IMR-90 (cell line): ENCODE results near the gene LAG3. TPM values are rescaled to one million over a fixed set of nuclear protein-coding genes. Genes with fewer than 3 reads are reported as not detected.
"Not testable (repeated sequence)": the region's sequence is repeated elsewhere in the genome, so short reads cannot be mapped to it uniquely, and the experiment has no call there.

Experiments
- ATAC-seq: fragments of 200-7000 bp; cut with Tn5 transposase; 2 replicates; pipeline ENCODE4 v1.9.1; 2020; ENCODE audit warnings: low read depth, mild to moderate bottlenecking, moderate library complexity
- BruUV-seq: library from RNA; stranded (reverse); fragments of 400-500 nt; replicated peaks from 2 replicates; lab custom pipeline; 2021; lab: Mats Ljungman, UMichigan
- CTCF ChIA-PET: fragments of 300-600 bp; formaldehyde crosslinking; extraction: SDS; loops from one replicate; lab custom pipeline; 2021; ENCODE audit warnings: antibody characterized with exemption; lab: Yijun Ruan, JAX
- POLR2A ChIA-PET: fragments of 300-600 bp; sonication (Branson Sonifier 250); formaldehyde crosslinking; loops from one replicate; lab custom pipeline; 2022; ENCODE audit warnings: antibody characterized with exemption; ENCODE audit not compliant: unreplicated experiment; lab: Charles Lee
- DNase-seq: peaks from one replicate; pipeline ENCODE4 v3.0.0; 2013
- H2AFZ ChIP-seq: replicated peaks from 2 replicates; pipeline ENCODE3; 2013; ENCODE audit warnings: low read length, mild to moderate bottlenecking; ENCODE audit not compliant: poor library complexity
- H2AK5ac ChIP-seq: 2 replicates; pipeline ENCODE4 v1.6.1; 2013; ENCODE audit warnings: low read depth, low read length, inconsistent platforms
- H2AK9ac ChIP-seq: replicated peaks from 2 replicates; pipeline ENCODE3; 2013; ENCODE audit warnings: mild to moderate bottlenecking, low read depth, low read length, moderate library complexity; ENCODE audit not compliant: poor library complexity
- H2BK120ac ChIP-seq: 2 replicates; pipeline ENCODE4 v1.6.1; 2013; ENCODE audit warnings: low read depth, low read length, inconsistent platforms
- H2BK15ac ChIP-seq: 3 replicates; pipeline ENCODE4 v1.6.1; 2013; ENCODE audit warnings: low read depth, low read length, inconsistent platforms
- H2BK20ac ChIP-seq: 2 replicates; pipeline ENCODE4 v1.6.1; 2013; ENCODE audit warnings: low read depth, mild to moderate bottlenecking, inconsistent platforms, low read length, moderate library complexity
- H2BK5ac ChIP-seq: 2 replicates; pipeline ENCODE4 v1.6.1; 2013; ENCODE audit warnings: mild to moderate bottlenecking, low read depth, low read length, inconsistent platforms; ENCODE audit not compliant: poor library complexity, severe bottlenecking
- H3K14ac ChIP-seq: replicated peaks from 2 replicates; pipeline ENCODE4 v1.6.1; 2013; ENCODE audit warnings: low read depth, low read length, inconsistent platforms
- H3K18ac ChIP-seq: 2 replicates; pipeline ENCODE4 v1.6.1; 2013; ENCODE audit warnings: low read depth, low read length, control low read depth
- H3K23ac ChIP-seq: 2 replicates; pipeline ENCODE4 v1.6.1; 2013; ENCODE audit warnings: low read depth, low read length, inconsistent platforms
- H3K27ac ChIP-seq: 2 replicates; pipeline ENCODE4 v1.5.1; 2013; ENCODE audit warnings: mild to moderate bottlenecking, control low read depth, low read length; ENCODE audit not compliant: insufficient read depth
- H3K27me3 ChIP-seq: 2 replicates; pipeline ENCODE4 v1.6.1; 2013; ENCODE audit warnings: low read length; ENCODE audit not compliant: control insufficient read depth, insufficient read depth
- H3K36me3 ChIP-seq: 2 replicates; pipeline ENCODE4 v1.6.1; 2013; ENCODE audit warnings: low read length, mixed read lengths; ENCODE audit not compliant: control insufficient read depth, insufficient read depth
- H3K4ac ChIP-seq: 2 replicates; pipeline ENCODE4 v1.6.1; 2013; ENCODE audit warnings: low read depth, low read length, inconsistent platforms
- H3K4me1 ChIP-seq: 2 replicates; pipeline ENCODE4 v1.6.1; 2013; ENCODE audit warnings: low read length, mixed read lengths; ENCODE audit not compliant: control insufficient read depth, insufficient read depth
- H3K4me2 ChIP-seq: 2 replicates; pipeline ENCODE4 v1.6.1; 2013; ENCODE audit warnings: low read depth, mild to moderate bottlenecking, control low read depth, low read length, moderate library complexity
- H3K4me3 ChIP-seq: 2 replicates; pipeline ENCODE4 v1.5.1; 2013; ENCODE audit warnings: low read depth, mild to moderate bottlenecking, control low read depth, low read length, moderate library complexity; ENCODE audit not compliant: insufficient read depth
- H3K56ac ChIP-seq: 2 replicates; pipeline ENCODE4 v1.6.1; 2013; ENCODE audit warnings: low read length, inconsistent platforms; ENCODE audit not compliant: insufficient read depth; ENCODE audit errors: extremely low read depth
- H3K79me1 ChIP-seq, 2 experiments: 2 replicates each; pipeline ENCODE4 v1.6.1; 2013; ENCODE audit warnings: low read length in 2 of 2, inconsistent platforms in 1 of 2, low read depth in 1 of 2
- H3K9ac ChIP-seq: 2 replicates; pipeline ENCODE4 v1.6.1; 2013; ENCODE audit warnings: low read depth, low read length, control low read depth
- H3K9me1 ChIP-seq: 2 replicates; pipeline ENCODE4 v1.6.1; 2013; ENCODE audit warnings: low read length, inconsistent platforms; ENCODE audit not compliant: insufficient read depth
- H3K9me3 ChIP-seq: 2 replicates; pipeline ENCODE4 v1.6.1; 2013; ENCODE audit warnings: low read length; ENCODE audit not compliant: control insufficient read depth, insufficient read depth
- H4K20me1 ChIP-seq: 2 replicates; pipeline ENCODE4 v1.6.1; 2013; ENCODE audit warnings: low read length, inconsistent platforms; ENCODE audit not compliant: insufficient read depth
- H4K5ac ChIP-seq: 2 replicates; pipeline ENCODE4 v1.6.1; 2013; ENCODE audit warnings: mild to moderate bottlenecking, low read depth, low read length, control low read depth
- H4K8ac ChIP-seq, 2 experiments: 2 replicates each; pipeline ENCODE4 v1.6.1; 2013; ENCODE audit warnings: low read depth in 2 of 2, low read length in 2 of 2, control low read depth in 1 of 2, inconsistent platforms in 1 of 2
- H4K91ac ChIP-seq: 2 replicates; pipeline ENCODE4 v1.6.1; 2013; ENCODE audit warnings: low read depth, low read length, inconsistent platforms; ENCODE audit not compliant: insufficient read depth
- CHD1 ChIP-seq: IDR thresholded peaks from 2 replicates; pipeline ENCODE4 v1.6.1; 2012; ENCODE audit warnings: low read depth, low read length, improper control_type of control experiment
- ELK1 ChIP-seq: fragments of 150-350 bp; IDR thresholded peaks from 2 replicates; pipeline ENCODE4 v1.6.1; 2016; ENCODE audit warnings: low read depth, mild to moderate bottlenecking, low read length, moderate library complexity, borderline replicate concordance
- FOS ChIP-seq: fragments of 150-350 bp; IDR thresholded peaks from 2 replicates; pipeline ENCODE4 v1.6.1; 2016; ENCODE audit warnings: low read depth, low read length
- MAZ ChIP-seq: IDR thresholded peaks from 2 replicates; pipeline ENCODE4 v1.6.1; 2012; ENCODE audit warnings: low read depth, mild to moderate bottlenecking, low read length, improper control_type of control experiment, moderate library complexity, borderline replicate concordance
- POLR2A ChIP-seq: IDR thresholded peaks from 2 replicates; pipeline ENCODE4 v1.6.1; 2012; ENCODE audit warnings: mild to moderate bottlenecking, low read depth, low read length
- RAD21 ChIP-seq: IDR thresholded peaks from 2 replicates; pipeline ENCODE4 v1.6.1; 2012; ENCODE audit warnings: low read length, improper control_type of control experiment
- WGBS, 2 experiments: methylation state at CpG; one replicate each; pipeline versions ENCODE4 v1.1.5 to v1.1.7; 2013; ENCODE audit warnings: missing lambda C conversion rate in 2 of 2; ENCODE audit not compliant: insufficient read length in 1 of 2; ENCODE audit errors: extremely low coverage in 2 of 2; 5-methylcytosine and 5-hydroxymethylcytosine counted together
- dilution Hi-C: fragments of 300-500 bp; cut with HindIII; formaldehyde crosslinking; loops from one replicate; pipeline ENCODE4 v1.14.3; 2018; ENCODE audit warnings: low sequenced_read_pairs; ENCODE audit not compliant: unreplicated experiment
- in situ Hi-C: fragments of 300-500 bp; cut with MboI; formaldehyde crosslinking; loops from 3 replicates; pipeline ENCODE4 v1.14.3; 2019; ENCODE audit warnings: low sequenced_read_pairs, inconsistent platforms, mixed read lengths
- intact Hi-C: fragments of 100-400 bp; cut with micrococcal nuclease; formaldehyde crosslinking; loops from 2 replicates; pipeline ENCODE4 v1.10.0; 2022
- polyA plus RNA-seq, 3 experiments: library from polyadenylated mRNA; depleted of rRNA; stranded (reverse); fragments of >200 nt; gene quantifications; 2 replicates each; pipeline ENCODE4 v1.2.3, GENCODE V29; 2012; ENCODE audit warnings: low replicate concordance in 1 of 3
- total RNA-seq: library from RNA; depleted of rRNA; stranded (reverse); fragments of >200 nt; gene quantifications from 2 replicates; pipeline ENCODE4 v1.2.3, GENCODE V29; 2012

The LAG3 gene
- total and polyA plus RNA-seq, 2 of the 4 experiments (the other 2 are of a cell fraction) = 0.41 TPM; not detected in 1

GRCh38 chr12:6736754-6737153 lies 35.6 kb upstream of the LAG3 start:
- Histone ChIP-seq H3K23ac (no peak overlapping the region), H2BK5ac (no peak overlapping the region), H3K9me3 (no peaks in the 10 kb centered on the region), H3K36me3 (peaks cover 6% of the 10 kb centered on the region; the same call in 1 of the 2 replicates), H2BK15ac (no peak overlapping the region), H2BK120ac (no peak overlapping the region), H2AK9ac (no peak overlapping the region), H2AFZ (no peak overlapping the region), H4K5ac (no peak overlapping the region), H3K56ac (no peak overlapping the region), H4K20me1 (no peaks in the 10 kb centered on the region), H3K9me1 (no peaks in the 10 kb centered on the region), H3K79me1 (no peaks in the 10 kb centered on the region), H3K27me3 (no peaks in the 10 kb centered on the region), H3K9ac (no peak overlapping the region), H3K4ac (no peak overlapping the region), H3K14ac (no peak overlapping the region), H2AK5ac (no peak overlapping the region), H3K4me2 (no peak overlapping the region), H3K18ac (no peak overlapping the region), H3K4me1 (no peaks in the 10 kb centered on the region), H4K91ac (no peak overlapping the region), H3K4me3 (no peak overlapping the region), H2BK20ac (no peak overlapping the region), H4K8ac (0 out of 4 replicates have a peak overlapping the region, but pooled peaks of 1 of the 2 experiments have one; percentile 10), H3K27ac (no peak overlapping the region)
- POLR2A ChIA-PET = interaction anchor here (0.6 kb wide), 1 partner anchor 16 kb away, joined by 4 read pairs; the partner anchor contains the start of gene MLF2
- no TSS peak for BruUV-seq
- dilution Hi-C loops = no loop called here
- in situ Hi-C loops = no loop called here
- no CpG with 5 or more reads among the region's 5 CpGs for WGBS, 2 experiments
- intact Hi-C loops = no loop called here
- CTCF ChIA-PET = no interaction called here
- ATAC-seq (no peak), DNase-seq (no peak)
- TF ChIP-seq FOS (no peak), POLR2A (no peak), MAZ (no peak), RAD21 (no peak), ELK1 (no peak), CHD1 (no peak)

GRCh38 chr12:6742080-6742479 lies 30.2 kb upstream of the LAG3 start:
- not testable (repeated sequence) for H2AK9ac ChIP-seq
- WGBS, 2 experiments = no CpG with 5 or more reads among the region's 12 CpGs

More at GRCh38 chr12:6742080-6742479, 30.2 kb upstream of the LAG3 start:
- H3K18ac ChIP-seq, H3K9ac ChIP-seq, H2BK120ac ChIP-seq, H4K20me1 ChIP-seq, H3K79me1 ChIP-seq, H3K4me2 ChIP-seq, H3K9me1 ChIP-seq, H2AFZ ChIP-seq, H3K4me3 ChIP-seq, H3K23ac ChIP-seq, H2AK5ac ChIP-seq, H4K8ac ChIP-seq, H3K4ac ChIP-seq, H3K27me3 ChIP-seq, H4K91ac ChIP-seq, ATAC-seq, H3K4me1 ChIP-seq, H3K56ac ChIP-seq, H2BK5ac ChIP-seq, H4K5ac ChIP-seq, H3K9me3 ChIP-seq, H3K14ac ChIP-seq, H3K27ac ChIP-seq, BruUV-seq, H2BK15ac ChIP-seq, POLR2A ChIA-PET, CTCF ChIA-PET, in situ Hi-C loops, dilution Hi-C loops, DNase-seq, H2BK20ac ChIP-seq, intact Hi-C loops: not testable (repeated sequence)
- H3K36me3 ChIP-seq = peaks cover 14% of the 10 kb centered on the region
